Upper lobe of left lung (tissue), 6 donors: Measurements from ENCODE around the gene HIPK1. TPM values are rescaled to one million over a fixed set of nuclear protein-coding genes. Genes with fewer than 3 reads are reported as not detected.

Experiments used
- ATAC-seq, 2 donors: fragments of 200-7000 bp; cut with Tn5 transposase; one replicate each; pipeline ENCODE4 v1.9.1; 2022; ENCODE audit warnings: mild to moderate bottlenecking in 2 of 2, moderate library complexity in 2 of 2; ENCODE audit not compliant: low FRiP score in 2 of 2
- DNase-seq, 2 donors: peaks; one replicate each; pipeline ENCODE4 v3.0.0-alpha.2; 2019 to 2020
- H3K27ac ChIP-seq, 4 donors: fragments of 200-600 bp; sonication (generic); one replicate each; pipeline ENCODE4 v1.5.1; 2016 to 2019
- H3K27me3 ChIP-seq, 4 donors: fragments of 200-600 bp; sonication (generic); one replicate each; pipeline ENCODE4 v1.5.1; 2017 to 2019
- H3K36me3 ChIP-seq, 4 donors: fragments of 200-600 bp; sonication (generic); one replicate each; pipeline ENCODE4 v1.5.1; 2016 to 2019
- H3K4me1 ChIP-seq, 4 donors: fragments of 200-600 bp; sonication (generic); one replicate each; pipeline ENCODE4 v1.5.1; 2018 to 2019
- H3K4me3 ChIP-seq, 4 donors: fragments of 200-600 bp; sonication (generic); one replicate each; pipeline ENCODE4 v1.5.1; 2017 to 2019; ENCODE audit warnings: mild to moderate bottlenecking in 2 of 4, moderate library complexity in 1 of 4
- H3K9me3 ChIP-seq, 4 donors: fragments of 200-600 bp; sonication (generic); one replicate each; pipeline ENCODE4 v1.5.1; 2018 to 2019
- CTCF ChIP-seq, 6 experiments: fragments of 450-650 bp in 4 of 6; fragments of 200-600 bp in 2 of 6; sonication (generic) in 2 of 6; IDR thresholded peaks; one replicate each; pipeline ENCODE4 v1.5.1; 2016 to 2019; ENCODE audit warnings: antibody characterized with exemption in 6 of 6
- EP300 ChIP-seq, 4 donors: sonication (generic); formaldehyde crosslinking; IDR thresholded peaks; one replicate each; pipeline ENCODE4 v1.5.1; 2017; ENCODE audit warnings: antibody characterized with exemption in 4 of 4, control low read depth in 2 of 4
- POLR2A ChIP-seq, 4 donors: fragments of 450-650 bp; IDR thresholded peaks; one replicate each; pipeline ENCODE4 v1.5.1; 2016 to 2017; ENCODE audit warnings: antibody characterized with exemption in 4 of 4, mild to moderate bottlenecking in 2 of 4
- POLR2AphosphoS5 ChIP-seq, 2 donors: sonication (generic); formaldehyde crosslinking; IDR thresholded peaks; one replicate each; pipeline ENCODE4 v1.5.1; 2017; ENCODE audit warnings: antibody characterized with exemption in 2 of 2
- WGBS, 2 donors: methylation state at CpG; one replicate each; pipeline ENCODE4 v1.1.5; 2017 to 2018; 5-methylcytosine and 5-hydroxymethylcytosine counted together
- total RNA-seq, 6 donors: library from RNA; depleted of rRNA in 4 of 6; stranded (reverse); fragments of >200 nt in 4 of 6; gene quantifications; one replicate each; pipeline versions ENCODE4 v1.1.0 to v1.2.1, GENCODE V29; 2016 to 2021
- donor health status: DM: no; HTN: no; CAD: no; lungs with moderate emphysema.
- donor health status: DM: no; HTN: yes; CAD: no; lungs with severe emphysema.

HIPK1 gene
- total RNA-seq, 6 donors from 2014 or later = 31.4 to 85.5 (median 64.0) TPM

GRCh38 chr1:113928187-113928930 lies 765 bp upstream of the HIPK1 start:
- TF ChIP-seq POLR2AphosphoS5 (IDR thresholded peaks at IDR 0.05) (no peak), EP300 (IDR thresholded peaks at IDR 0.05) (no peak), POLR2A (IDR thresholded peaks at IDR 0.05) (peak in 1 of 4 donors; percentile 23), CTCF (IDR thresholded peaks at IDR 0.05) (no peak)
- DNase-seq (no peak), ATAC-seq (no peak)
- H3K4me3 ChIP-seq = peak overlapping the region; percentile 71 to 94 (median 84)
- H3K9me3 ChIP-seq = no peaks in the 10 kb centered on the region
- H3K36me3 ChIP-seq = no peaks in the 10 kb centered on the region
- peak overlapping the region; percentile 96 to 99 (median 98) for H3K27ac ChIP-seq
- 7 to 13% methylated on average over 6 of the region's 6 CpGs for WGBS, 2 donors
- H3K27me3 ChIP-seq = no peaks in the 10 kb centered on the region
- H3K4me1 ChIP-seq = peaks cover 20 to 41% (median 30%) of the 10 kb centered on the region in 4 donors

DNA sequence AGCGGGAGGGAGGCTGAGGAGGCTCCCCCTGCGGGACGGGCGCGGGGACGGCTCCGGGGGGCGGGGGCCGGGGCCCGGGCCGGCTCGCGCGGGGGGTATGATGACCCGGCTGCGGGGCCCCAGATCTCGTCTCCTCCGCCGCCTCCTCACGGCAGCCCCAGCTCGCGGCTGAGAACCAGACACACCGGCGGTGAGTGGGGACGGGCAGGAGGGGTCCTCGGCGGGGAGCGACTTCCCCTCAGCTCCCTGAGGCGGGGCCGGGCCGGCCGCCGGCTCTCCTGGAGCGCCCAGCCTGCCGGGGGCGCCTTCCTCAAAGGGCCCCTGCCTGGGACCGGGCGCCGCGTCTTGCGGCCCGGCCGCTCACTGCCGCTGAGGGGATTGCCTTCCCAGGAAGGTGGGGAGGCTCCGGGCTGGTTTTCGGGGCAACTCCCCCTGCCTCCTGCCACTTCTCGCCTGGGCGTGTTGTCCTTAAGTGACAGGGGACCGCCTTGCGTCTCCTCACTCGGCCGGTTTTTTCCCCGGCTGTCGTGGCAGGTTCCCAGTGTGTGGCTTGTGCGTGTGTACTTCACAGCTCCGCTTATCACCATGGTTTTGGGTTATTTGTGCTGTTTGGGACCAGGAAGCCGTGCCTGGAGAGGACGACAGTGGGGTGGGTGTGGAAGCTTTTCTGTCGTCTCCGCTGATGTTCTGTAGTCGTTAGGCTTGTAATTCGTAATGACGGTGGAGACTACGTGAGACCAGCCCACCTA lies 800 bp downstream of the HIPK1 start:
- WGBS, 2 donors = 0 to 3% methylated on average over 8 to 32 of the region's 64 CpGs
- no peaks in the 10 kb centered on the region for H3K36me3 ChIP-seq
- H3K4me3 ChIP-seq = peak overlapping the region; percentile 71 to 94 (median 84)
- H3K27me3 ChIP-seq = no peaks in the 10 kb centered on the region
- H3K4me1 ChIP-seq = peaks cover 23 to 49% (median 39%) of the 10 kb centered on the region in 4 donors
- TF ChIP-seq POLR2AphosphoS5 (IDR thresholded peaks at IDR 0.05) = peak; percentile 34 to 47
- peak in 2 of 4 donors; percentile 34 to 73 for TF ChIP-seq POLR2A (IDR thresholded peaks at IDR 0.05)
- TF ChIP-seq CTCF (IDR thresholded peaks at IDR 0.05) = no peak
- TF ChIP-seq EP300 (IDR thresholded peaks at IDR 0.05) = peak in 1 of 4 donors; percentile 16
- ATAC-seq = peak; percentile 64 to 76
- H3K9me3 ChIP-seq = no peaks in the 10 kb centered on the region
- DNase-seq = peak; percentile 71 to 92
- peak overlapping the region; percentile 96 to 99 (median 98) for H3K27ac ChIP-seq

DNA sequence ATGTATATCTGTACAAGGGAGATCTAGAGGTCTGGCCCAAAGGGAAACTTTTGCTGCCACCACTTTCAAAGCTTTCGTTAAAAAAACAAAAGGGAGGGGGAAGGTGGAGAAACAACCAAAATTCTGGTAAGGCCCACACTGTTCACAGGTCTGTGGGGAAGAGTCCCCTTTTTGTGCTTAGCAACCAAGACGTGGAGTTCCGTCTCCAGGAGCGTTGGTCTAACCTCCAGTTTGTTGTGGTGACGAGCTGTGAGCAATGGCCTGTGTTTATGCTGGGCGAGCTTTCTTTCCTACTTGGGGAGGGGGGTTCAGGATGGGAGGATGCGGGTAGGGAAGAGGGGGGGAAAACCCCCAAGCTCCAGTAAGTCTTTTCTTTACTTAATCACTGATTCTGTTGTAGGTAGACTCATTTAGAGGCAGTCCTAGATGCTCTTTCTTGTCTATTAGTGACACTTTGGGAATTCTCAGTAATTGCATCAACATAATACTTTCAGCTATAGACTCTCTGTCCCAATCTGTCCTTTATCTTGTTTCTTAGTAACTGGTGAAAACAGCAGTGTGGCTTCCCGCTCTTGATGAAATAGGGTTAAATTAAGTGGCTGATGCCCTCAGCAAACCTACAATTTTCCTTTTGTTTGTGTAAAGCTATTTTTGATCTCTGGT lies 1.5 kb downstream of the HIPK1 start:
- 1% methylated on average over 8 of the region's 8 CpGs for WGBS, 2 donors
- peaks cover 23 to 49% (median 40%) of the 10 kb centered on the region in 4 donors for H3K4me1 ChIP-seq
- DNase-seq (peak in 1 of 2 donors; percentile 68), ATAC-seq (peak; percentile 57 to 73)
- no peaks in the 10 kb centered on the region for H3K9me3 ChIP-seq
- H3K27ac ChIP-seq = peak overlapping the region; percentile 96 to 99 (median 98)
- H3K36me3 ChIP-seq = no peaks in the 10 kb centered on the region
- no peaks in the 10 kb centered on the region for H3K27me3 ChIP-seq
- no peak for TF ChIP-seq EP300 (IDR thresholded peaks at IDR 0.05)
- TF ChIP-seq POLR2A (IDR thresholded peaks at IDR 0.05) = no peak
- no peak for TF ChIP-seq CTCF (IDR thresholded peaks at IDR 0.05)
- TF ChIP-seq POLR2AphosphoS5 (IDR thresholded peaks at IDR 0.05) = no peak
- H3K4me3 ChIP-seq = peak overlapping the region; percentile 71 to 94 (median 84)

- H3K27me3 ChIP-seq = no peaks in the 10 kb centered on the region
- ATAC-seq = no peak
- DNase-seq = no peak
- WGBS, 2 donors = 14 to 15% methylated on average over 3 of the region's 3 CpGs
- H3K27ac ChIP-seq = peak overlapping the region in 3 of 4 donors; percentile 96 to 99 (median 99)
- H3K36me3 ChIP-seq = no peaks in the 10 kb centered on the region
- H3K4me1 ChIP-seq = peaks cover 31 to 49% (median 41%) of the 10 kb centered on the region in 4 donors
- H3K9me3 ChIP-seq = no peaks in the 10 kb centered on the region
- no peak for TF ChIP-seq EP300 (IDR thresholded peaks at IDR 0.05)
- peak overlapping the region in 2 of 4 donors; percentile 81 to 94 for H3K4me3 ChIP-seq
These were observed 2.3 kb downstream of the HIPK1 start for GRCh38 chr1:113931451-113931851.

DNA sequence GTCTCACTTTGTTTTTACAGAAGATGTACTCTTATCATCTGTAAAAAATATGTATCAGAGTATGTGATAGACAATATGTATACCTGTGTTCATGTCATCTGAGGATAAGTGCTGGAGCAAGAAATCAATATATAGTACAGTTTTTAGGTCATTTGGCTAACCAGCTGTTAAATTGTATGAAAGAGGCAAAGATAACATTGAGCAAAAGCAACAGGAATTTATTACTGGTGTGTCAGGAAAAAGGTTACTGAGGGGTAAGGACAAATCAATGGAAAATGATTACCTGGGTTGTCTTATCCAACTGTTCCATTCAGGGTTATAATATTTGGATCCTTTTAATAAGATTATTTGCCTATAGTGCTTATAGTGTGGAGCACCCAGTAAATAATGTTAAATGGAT lies 4.9 kb downstream of the HIPK1 start:
- peaks cover 40 to 60% (median 45%) of the 10 kb centered on the region in 4 donors for H3K4me1 ChIP-seq
- no peaks in the 10 kb centered on the region for H3K9me3 ChIP-seq
- DNase-seq (no peak), ATAC-seq (no peak)
- no peaks in the 10 kb centered on the region for H3K36me3 ChIP-seq
- peak overlapping the region in 1 of 4 donors; percentile 35 for H3K27ac ChIP-seq
- TF ChIP-seq CTCF (IDR thresholded peaks at IDR 0.05) (no peak), POLR2AphosphoS5 (IDR thresholded peaks at IDR 0.05) (no peak), EP300 (IDR thresholded peaks at IDR 0.05) (no peak), POLR2A (IDR thresholded peaks at IDR 0.05) (no peak)
- H3K4me3 ChIP-seq = no peak overlapping the region
- H3K27me3 ChIP-seq = no peaks in the 10 kb centered on the region
